Epithelial cell of esophagus (primary cell): Measurements from ENCODE around the gene ITSN2.

ENCODE experiments used
- DNase-seq: peaks from one replicate; pipeline ENCODE4 v3.0.0; 2010; ENCODE audit warnings: low read depth
- H3K4me3 ChIP-seq: 2 replicates; pipeline ENCODE4 v1.5.1; 2011; ENCODE audit warnings: mild to moderate bottlenecking, low read length, control low read depth
- TF ChIP-seq, protein P1 (sequence below): IDR thresholded peaks from 2 replicates; pipeline ENCODE4 v1.5.1; 2011; ENCODE audit warnings: low read depth, mild to moderate bottlenecking, low read length, control low read depth, inconsistent platforms; ENCODE audit not compliant: insufficient read depth; ENCODE audit errors: missing control alignments

Gene ITSN2

DNA sequence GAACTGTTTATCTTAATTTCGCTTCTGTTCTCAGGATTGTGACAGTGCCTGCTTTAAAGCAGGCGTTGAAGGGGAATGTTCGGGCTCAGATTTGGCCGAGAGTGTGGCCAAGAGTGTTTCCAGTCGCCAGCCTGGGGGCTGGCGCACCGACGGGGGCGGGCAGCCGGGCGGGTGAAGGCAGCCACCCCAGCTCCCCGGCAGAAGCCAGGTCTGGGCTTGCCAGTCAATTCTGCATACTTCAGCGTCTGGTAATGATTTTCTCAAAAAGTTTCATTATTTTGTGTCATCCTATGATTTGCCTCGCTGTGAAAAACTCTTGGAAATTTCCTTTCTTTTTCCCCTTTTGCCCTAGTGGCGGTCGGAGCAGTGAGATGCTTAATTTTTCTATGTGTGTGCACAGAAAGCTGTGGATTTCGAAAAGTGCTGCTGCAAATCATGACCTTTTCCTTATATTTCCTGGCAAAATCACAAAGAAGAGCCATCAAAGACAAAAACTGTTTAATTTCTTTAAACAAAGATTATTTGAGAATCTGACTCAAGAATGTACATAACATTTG, 184.6 kb downstream of the ITSN2 start:
- peak overlapping the region; percentile 15 for H3K4me3 ChIP-seq
- peak; percentile 61 for DNase-seq
- TF ChIP-seq, protein P1, sequence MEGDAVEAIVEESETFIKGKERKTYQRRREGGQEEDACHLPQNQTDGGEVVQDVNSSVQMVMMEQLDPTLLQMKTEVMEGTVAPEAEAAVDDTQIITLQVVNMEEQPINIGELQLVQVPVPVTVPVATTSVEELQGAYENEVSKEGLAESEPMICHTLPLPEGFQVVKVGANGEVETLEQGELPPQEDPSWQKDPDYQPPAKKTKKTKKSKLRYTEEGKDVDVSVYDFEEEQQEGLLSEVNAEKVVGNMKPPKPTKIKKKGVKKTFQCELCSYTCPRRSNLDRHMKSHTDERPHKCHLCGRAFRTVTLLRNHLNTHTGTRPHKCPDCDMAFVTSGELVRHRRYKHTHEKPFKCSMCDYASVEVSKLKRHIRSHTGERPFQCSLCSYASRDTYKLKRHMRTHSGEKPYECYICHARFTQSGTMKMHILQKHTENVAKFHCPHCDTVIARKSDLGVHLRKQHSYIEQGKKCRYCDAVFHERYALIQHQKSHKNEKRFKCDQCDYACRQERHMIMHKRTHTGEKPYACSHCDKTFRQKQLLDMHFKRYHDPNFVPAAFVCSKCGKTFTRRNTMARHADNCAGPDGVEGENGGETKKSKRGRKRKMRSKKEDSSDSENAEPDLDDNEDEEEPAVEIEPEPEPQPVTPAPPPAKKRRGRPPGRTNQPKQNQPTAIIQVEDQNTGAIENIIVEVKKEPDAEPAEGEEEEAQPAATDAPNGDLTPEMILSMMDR: no peak

DNA sequence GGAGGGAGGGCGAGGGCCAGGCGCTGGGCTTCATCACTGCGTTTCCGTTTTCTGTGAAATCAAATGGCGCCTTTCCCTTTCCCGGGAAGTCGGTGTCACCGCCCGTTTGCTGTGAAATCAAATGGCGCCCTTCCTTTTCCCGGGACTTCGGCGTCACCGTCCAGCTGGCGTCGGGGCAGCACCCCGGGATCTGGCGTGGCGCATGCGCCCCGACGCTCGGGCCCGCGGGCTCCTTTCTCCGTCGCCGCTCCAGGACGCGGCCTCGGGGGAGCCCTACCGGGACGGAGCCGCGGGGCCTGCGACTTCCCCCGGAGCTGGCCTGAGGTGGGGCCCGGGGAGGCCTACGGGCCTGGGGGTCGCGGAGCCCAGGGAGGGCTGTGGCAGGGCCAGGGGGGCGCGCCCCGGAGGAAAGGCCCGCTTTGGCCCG, 185.5 kb downstream of the ITSN2 start, which contains the start of gene FAM228A:
Gene FAM228A, plus strand, starts transcription at position 203 of the 427 bp plus-strand sequence. CDS start 428 bp downstream, outside the sequence.
- TF ChIP-seq, protein P1: no peak
- peak within 1 kb of the TSS; percentile 15 for H3K4me3 ChIP-seq
- no peak for DNase-seq

DNA sequence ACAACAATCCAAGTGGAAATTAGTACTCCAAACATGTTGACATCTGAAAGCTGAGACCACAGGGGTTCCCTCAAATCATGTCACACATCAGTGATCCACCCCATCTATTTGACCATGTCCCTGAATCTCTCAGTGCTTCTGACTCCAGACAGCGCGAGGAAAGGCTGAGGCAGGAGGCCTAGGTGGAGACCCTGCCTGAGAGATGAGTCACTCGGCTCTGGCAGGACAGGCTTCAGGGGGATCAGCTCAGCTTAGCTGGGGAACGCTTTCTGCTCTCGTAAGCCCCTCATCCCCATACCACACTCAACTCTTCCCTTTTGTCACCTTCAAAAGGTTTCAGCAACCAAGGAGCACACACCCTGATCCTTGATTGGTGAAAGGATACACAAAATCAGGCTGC, 191.3 kb downstream of the ITSN2 start:
- H3K4me3 ChIP-seq: no peak overlapping the region
- DNase-seq: no peak
- TF ChIP-seq, protein P1: no peak

DNA sequence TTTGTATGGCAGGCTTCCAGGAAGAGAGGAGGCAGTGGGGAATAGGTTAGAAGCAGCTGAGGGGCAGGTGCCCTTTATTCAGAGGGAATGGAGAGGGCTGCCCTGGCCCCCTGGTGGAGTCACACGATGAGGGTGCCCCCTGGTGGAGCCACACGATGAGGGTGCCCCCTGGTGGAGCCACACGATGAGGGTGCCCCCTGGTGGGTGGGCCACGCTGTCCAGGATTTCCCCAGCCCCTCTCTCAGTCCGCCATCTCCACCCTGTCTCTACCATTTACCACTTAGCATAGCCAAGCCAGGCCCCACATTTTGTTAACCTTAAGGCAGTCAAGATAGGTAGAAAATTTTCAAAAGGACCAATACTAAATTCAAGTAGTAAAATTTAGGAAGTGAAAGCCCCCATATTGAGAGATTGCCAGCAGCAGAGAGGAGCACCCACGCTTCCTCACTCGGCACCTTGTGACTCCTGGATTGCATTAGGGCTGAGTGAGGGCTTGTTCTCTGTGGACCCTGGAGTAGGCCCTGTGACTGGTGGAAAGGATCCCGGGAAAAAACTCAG, 195.8 kb downstream of the ITSN2 start:
- TF ChIP-seq, protein P1: peak; percentile 53
- DNase-seq: peak; percentile 55
- no peak overlapping the region for H3K4me3 ChIP-seq

DNA sequence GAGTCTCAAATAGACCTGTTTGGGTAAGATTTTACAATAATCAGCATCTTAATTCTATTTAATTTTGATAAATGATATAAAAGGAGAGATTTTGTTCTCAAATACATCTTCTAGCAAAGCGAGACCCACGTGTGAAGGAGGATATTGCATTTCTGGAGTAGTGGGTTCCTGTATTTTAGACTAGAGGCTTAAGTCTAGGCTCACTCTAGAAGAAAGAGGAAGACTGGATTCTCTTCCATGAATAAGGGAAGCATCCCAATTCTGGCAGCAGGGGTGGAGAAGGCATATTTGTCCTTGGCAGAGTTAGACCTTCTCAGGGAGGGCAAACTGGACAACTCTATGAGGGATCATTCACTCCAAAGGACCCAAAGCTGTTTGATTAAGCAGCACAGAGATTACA, 196.7 kb downstream of the ITSN2 start:
- DNase-seq: no peak
- TF ChIP-seq, protein P1: no peak
- H3K4me3 ChIP-seq: no peak overlapping the region

DNA sequence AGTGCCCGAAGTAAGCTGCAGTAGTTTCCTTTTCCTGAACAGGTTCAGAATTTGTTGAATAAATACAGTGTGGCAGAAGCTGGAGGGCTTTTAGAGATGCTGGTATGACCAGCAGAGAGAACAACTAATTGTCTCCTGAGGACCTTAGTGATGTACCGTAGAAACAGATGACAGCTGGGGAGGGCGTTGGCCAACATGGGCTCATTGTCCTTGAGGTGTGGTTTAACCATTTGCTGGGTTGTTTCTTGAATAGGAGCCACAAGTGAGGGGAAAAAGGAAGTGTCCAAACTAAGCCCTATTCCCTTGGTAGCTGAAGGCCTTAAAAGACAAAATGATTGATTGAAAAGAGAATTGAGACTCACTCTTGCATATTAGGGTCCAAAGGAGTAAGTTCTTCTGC, 197.2 kb downstream of the ITSN2 start:
- H3K4me3 ChIP-seq: no peak overlapping the region
- DNase-seq: no peak
- TF ChIP-seq, protein P1: no peak

DNA sequence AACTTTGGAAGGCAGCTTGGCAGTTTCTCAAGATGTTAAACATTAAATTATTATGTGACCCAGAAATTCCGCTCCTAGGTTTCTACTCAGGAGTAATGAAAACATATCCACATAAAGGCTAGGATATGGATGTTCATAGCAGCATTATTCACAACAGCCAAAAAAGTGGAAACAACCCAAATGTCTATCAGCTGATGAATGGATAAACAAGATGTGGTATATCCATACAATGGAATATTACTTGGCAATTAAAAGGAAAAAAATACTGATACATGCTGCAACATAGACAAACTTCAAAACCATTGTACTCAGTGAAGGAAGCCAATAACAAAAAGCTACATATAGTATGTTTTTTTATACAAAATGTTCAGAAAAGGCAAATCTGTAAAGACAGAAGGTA, 197.8 kb downstream of the ITSN2 start:
- TF ChIP-seq, protein P1: no peak
- no peak for DNase-seq

More for the DNA sequence above, 197.8 kb downstream of the ITSN2 start:
- no peak overlapping the region for H3K4me3 ChIP-seq
